Measurements from ENCODE around the gene LRP6. TPM values are rescaled to one million over a fixed set of nuclear protein-coding genes. Genes with fewer than 3 reads are reported as not detected.

LRP6 gene
- total and polyA plus RNA-seq, 2 experiments from 2014 or later: 29.1 to 73.8 TPM

- no peak overlapping the region for H3K27ac ChIP-seq (ENCODE audit: low read depth)
- no peak for DNase-seq (ENCODE audit: low spot score)
- H3K4me3 ChIP-seq: no peak overlapping the region
- H3K9me2 ChIP-seq (ENCODE audit: insufficient read depth): no peaks in the 10 kb centered on the region
- H3K4me2 ChIP-seq: no peak overlapping the region
- H3K79me2 ChIP-seq (replicated peaks; ENCODE audit: insufficient read depth): peaks cover 100% of the 10 kb centered on the region
- H2AFZ ChIP-seq: no peak overlapping the region
- peaks cover 46% of the 10 kb centered on the region for H3K4me1 Mint-ChIP-seq
- no peak for TF ChIP-seq STAT1 (IDR thresholded peaks at IDR 0.05; ENCODE audit: unreplicated experiment)
- no peak for TF ChIP-seq ZNF114 (CRISPR knock-in tag; IDR thresholded peaks at IDR 0.05)
- no peak for TF ChIP-seq EZH2phosphoT487 (IDR thresholded peaks at IDR 0.05; ENCODE audit: unreplicated experiment)
- no peak for TF ChIP-seq ETS1 (IDR thresholded peaks at IDR 0.05)
- no peak for TF ChIP-seq CTCF (conservative IDR thresholded peaks at IDR 0.05; ENCODE audit: low read depth in 2 of 2)
- TF ChIP-seq CREB1 (CRISPR knock-in tag; IDR thresholded peaks at IDR 0.05; ENCODE audit: low read depth): no peak
- TF ChIP-seq EZH2 (IDR thresholded peaks at IDR 0.05; ENCODE audit: low read depth, unreplicated experiment): no peak
- TF ChIP-seq ZNF331 (CRISPR knock-in tag; IDR thresholded peaks at IDR 0.05; ENCODE audit: low read depth): no peak
- no peak for TF ChIP-seq ZNF462 (CRISPR knock-in tag; IDR thresholded peaks at IDR 0.05)
- TF ChIP-seq JUNB (IDR thresholded peaks at IDR 0.05; ENCODE audit: unreplicated experiment): no peak
- no peak for TF ChIP-seq NANOG (IDR thresholded peaks at IDR 0.05; ENCODE audit: borderline replicate concordance)
- H3K27me3 ChIP-seq (ENCODE audit: insufficient read depth): no peaks in the 10 kb centered on the region
- no peaks in the 10 kb centered on the region for H3F3A ChIP-seq (replicated peaks; ENCODE audit: low read depth)
- no peak overlapping the region for H3K27ac Mint-ChIP-seq
- peaks cover 21% of the 10 kb centered on the region for H3K4me1 ChIP-seq (ENCODE audit: insufficient read depth)
- H3K36me3 Mint-ChIP-seq (ENCODE audit: low read depth): no peaks in the 10 kb centered on the region
- H4K20me1 ChIP-seq (replicated peaks; ENCODE audit: insufficient read depth): peaks cover 34% of the 10 kb centered on the region
- H3K36me3 ChIP-seq (ENCODE audit: insufficient read depth): no peaks in the 10 kb centered on the region
- no peaks in the 10 kb centered on the region for H3K27me3 Mint-ChIP-seq (ENCODE audit: insufficient read depth, low read depth, poor library complexity)
- ATAC-seq: no peak
- H3K9me3 Mint-ChIP-seq: no peaks in the 10 kb centered on the region
- H3K4me3 Mint-ChIP-seq: no peak overlapping the region
Observed at GRCh38 chr12:12230275-12230674, 36.6 kb downstream of the LRP6 start.
